ENCODE measurements around the gene TADA3. TPM values are rescaled to one million over a fixed set of nuclear protein-coding genes. Genes with fewer than 3 reads are reported as not detected.

The TADA3 gene
- total RNA-seq, 1 donor from 2014 or later: 63.4 TPM

DNA sequence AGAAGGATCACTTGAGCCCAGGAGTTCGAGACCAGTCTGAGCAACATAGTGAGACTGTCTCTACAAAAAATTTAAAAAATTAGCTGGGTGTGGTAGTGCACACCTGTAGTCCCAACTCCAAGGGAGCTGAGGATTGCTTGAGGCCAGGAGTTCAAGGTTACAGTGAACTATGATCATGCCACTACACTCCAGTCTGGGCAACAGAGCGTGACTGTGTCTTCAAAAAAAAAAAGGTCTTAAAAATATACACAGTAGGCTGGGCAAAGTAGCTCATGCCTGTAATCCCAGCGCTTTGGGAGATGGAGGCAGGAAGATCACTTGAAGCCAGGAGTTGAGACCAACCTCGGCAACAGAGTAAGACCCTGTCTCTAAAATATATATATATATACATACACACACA lies 11.4 kb downstream of the TADA3 start:
- TF ChIP-seq, protein P1, sequence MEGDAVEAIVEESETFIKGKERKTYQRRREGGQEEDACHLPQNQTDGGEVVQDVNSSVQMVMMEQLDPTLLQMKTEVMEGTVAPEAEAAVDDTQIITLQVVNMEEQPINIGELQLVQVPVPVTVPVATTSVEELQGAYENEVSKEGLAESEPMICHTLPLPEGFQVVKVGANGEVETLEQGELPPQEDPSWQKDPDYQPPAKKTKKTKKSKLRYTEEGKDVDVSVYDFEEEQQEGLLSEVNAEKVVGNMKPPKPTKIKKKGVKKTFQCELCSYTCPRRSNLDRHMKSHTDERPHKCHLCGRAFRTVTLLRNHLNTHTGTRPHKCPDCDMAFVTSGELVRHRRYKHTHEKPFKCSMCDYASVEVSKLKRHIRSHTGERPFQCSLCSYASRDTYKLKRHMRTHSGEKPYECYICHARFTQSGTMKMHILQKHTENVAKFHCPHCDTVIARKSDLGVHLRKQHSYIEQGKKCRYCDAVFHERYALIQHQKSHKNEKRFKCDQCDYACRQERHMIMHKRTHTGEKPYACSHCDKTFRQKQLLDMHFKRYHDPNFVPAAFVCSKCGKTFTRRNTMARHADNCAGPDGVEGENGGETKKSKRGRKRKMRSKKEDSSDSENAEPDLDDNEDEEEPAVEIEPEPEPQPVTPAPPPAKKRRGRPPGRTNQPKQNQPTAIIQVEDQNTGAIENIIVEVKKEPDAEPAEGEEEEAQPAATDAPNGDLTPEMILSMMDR (IDR thresholded peaks at IDR 0.05): no peak
- H3K27me3 Mint-ChIP-seq (ENCODE audit: unreplicated experiment): no peaks in the 10 kb centered on the region
- H3K4me3 Mint-ChIP-seq (ENCODE audit: unreplicated experiment): no peak overlapping the region
- no peak overlapping the region for H3K27ac Mint-ChIP-seq (ENCODE audit: unreplicated experiment)
- no peak for DNase-seq (ENCODE audit: extremely low spot score, unreplicated experiment)
- H3K9me3 Mint-ChIP-seq (ENCODE audit: unreplicated experiment): no peaks in the 10 kb centered on the region
- H3K36me3 Mint-ChIP-seq (ENCODE audit: unreplicated experiment): peaks cover 27% of the 10 kb centered on the region
- no peaks in the 10 kb centered on the region for H3K4me1 Mint-ChIP-seq (ENCODE audit: unreplicated experiment)

DNA sequence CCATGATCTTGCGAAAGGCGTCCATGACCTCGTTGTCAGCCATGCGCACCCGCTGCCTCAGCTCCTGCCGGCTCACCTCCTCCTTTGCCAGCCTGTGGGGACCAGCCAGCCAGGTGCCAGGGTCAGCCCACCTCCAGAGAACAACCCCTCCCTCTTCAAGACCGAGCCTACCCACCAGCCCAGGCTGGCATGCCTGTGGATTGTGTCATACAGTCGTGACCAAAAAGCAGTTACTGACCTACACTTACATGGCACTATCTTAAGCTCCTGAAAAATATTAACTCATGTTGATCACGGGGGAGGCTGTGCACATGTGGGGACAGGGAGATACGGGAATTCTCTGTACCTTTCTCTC lies 11.8 kb downstream of the TADA3 start:
- Mint-ChIP-seq H3K27me3 (ENCODE audit: unreplicated experiment) (no peaks in the 10 kb centered on the region), H3K36me3 (ENCODE audit: unreplicated experiment) (peaks cover 24% of the 10 kb centered on the region), H3K4me3 (ENCODE audit: unreplicated experiment) (no peak overlapping the region), H3K27ac (ENCODE audit: unreplicated experiment) (no peak overlapping the region), H3K9me3 (ENCODE audit: unreplicated experiment) (no peaks in the 10 kb centered on the region), H3K4me1 (ENCODE audit: unreplicated experiment) (no peaks in the 10 kb centered on the region)
- no peak for DNase-seq (ENCODE audit: extremely low spot score, unreplicated experiment)
- TF ChIP-seq, protein P1 (IDR thresholded peaks at IDR 0.05): no peak

DNA sequence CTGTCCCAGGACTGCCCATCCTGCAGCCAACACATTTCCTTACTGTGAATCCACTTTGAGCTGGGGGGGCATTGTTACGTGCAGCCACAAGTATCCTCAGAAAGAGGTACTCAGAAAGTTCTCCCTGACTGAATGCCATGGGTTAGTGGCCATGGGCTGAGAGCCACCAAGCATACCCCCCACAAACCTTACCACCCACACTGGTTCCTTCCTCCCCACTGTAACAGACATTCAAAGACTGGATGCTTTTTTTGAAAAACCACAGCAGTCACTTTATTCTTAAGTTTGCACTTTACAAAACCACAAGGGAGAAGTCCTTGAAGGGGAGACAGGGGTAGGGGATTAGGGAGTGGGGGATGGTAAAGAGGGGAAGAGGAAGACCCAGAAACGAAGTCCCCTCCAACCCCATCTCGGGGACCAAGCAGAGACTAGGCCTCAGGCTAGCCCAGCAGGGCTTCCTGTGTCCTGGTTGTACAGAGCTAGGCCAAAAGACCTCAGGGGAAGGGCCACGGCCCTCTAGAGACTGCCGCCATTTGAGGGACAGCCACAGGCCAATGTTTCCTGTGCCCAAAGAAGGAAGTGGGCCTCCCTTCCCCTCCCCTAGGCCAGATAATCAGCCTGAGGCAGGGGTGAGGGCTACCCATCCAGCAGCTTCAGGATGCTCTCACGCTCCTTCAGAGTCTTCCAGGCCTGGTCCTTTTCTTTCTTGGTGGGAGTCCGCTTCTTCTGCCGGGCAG lies 12.4 kb downstream of the TADA3 start:
- Mint-ChIP-seq H3K27me3 (ENCODE audit: unreplicated experiment) (no peaks in the 10 kb centered on the region), H3K4me3 (ENCODE audit: unreplicated experiment) (no peak overlapping the region), H3K9me3 (ENCODE audit: unreplicated experiment) (no peaks in the 10 kb centered on the region), H3K4me1 (ENCODE audit: unreplicated experiment) (no peaks in the 10 kb centered on the region), H3K27ac (ENCODE audit: unreplicated experiment) (no peak overlapping the region), H3K36me3 (ENCODE audit: unreplicated experiment) (peaks cover 20% of the 10 kb centered on the region)
- no peak for DNase-seq (ENCODE audit: extremely low spot score, unreplicated experiment)
- TF ChIP-seq, protein P1 (IDR thresholded peaks at IDR 0.05): no peak

DNA sequence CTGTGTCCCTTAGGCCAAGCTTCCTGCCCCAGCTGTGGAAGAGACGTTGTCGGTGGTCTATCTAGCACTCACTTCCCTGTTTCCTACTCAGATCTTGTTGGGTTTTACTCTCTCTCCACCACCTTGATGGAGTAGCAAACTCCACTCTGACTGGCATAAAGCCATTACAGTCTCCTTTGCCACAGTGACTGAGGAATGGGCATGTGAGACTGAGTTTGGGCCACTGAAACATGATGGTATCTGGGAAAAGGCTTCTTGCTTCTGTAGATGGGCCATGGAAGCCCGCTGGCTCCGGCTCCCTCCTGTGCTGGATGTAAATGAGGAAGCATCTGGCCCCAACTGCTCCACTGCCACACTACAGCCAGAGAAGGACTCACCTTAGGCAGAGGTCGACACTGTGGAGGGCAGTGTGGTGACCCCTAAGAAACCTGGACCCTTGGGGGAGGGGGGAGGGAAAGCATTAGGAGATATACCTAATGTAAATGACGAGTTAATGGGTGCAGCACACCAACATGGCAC lies 13.1 kb downstream of the TADA3 start:
- H3K36me3 Mint-ChIP-seq (ENCODE audit: unreplicated experiment): peaks cover 17% of the 10 kb centered on the region
- H3K9me3 Mint-ChIP-seq (ENCODE audit: unreplicated experiment): no peaks in the 10 kb centered on the region
- H3K4me3 Mint-ChIP-seq (ENCODE audit: unreplicated experiment): no peak overlapping the region
- H3K27me3 Mint-ChIP-seq (ENCODE audit: unreplicated experiment): no peaks in the 10 kb centered on the region
- no peak for DNase-seq (ENCODE audit: extremely low spot score, unreplicated experiment)
- H3K27ac Mint-ChIP-seq (ENCODE audit: unreplicated experiment): peak overlapping the region; percentile 25
- TF ChIP-seq, protein P1 (IDR thresholded peaks at IDR 0.05): no peak
- no peaks in the 10 kb centered on the region for H3K4me1 Mint-ChIP-seq (ENCODE audit: unreplicated experiment)

DNA sequence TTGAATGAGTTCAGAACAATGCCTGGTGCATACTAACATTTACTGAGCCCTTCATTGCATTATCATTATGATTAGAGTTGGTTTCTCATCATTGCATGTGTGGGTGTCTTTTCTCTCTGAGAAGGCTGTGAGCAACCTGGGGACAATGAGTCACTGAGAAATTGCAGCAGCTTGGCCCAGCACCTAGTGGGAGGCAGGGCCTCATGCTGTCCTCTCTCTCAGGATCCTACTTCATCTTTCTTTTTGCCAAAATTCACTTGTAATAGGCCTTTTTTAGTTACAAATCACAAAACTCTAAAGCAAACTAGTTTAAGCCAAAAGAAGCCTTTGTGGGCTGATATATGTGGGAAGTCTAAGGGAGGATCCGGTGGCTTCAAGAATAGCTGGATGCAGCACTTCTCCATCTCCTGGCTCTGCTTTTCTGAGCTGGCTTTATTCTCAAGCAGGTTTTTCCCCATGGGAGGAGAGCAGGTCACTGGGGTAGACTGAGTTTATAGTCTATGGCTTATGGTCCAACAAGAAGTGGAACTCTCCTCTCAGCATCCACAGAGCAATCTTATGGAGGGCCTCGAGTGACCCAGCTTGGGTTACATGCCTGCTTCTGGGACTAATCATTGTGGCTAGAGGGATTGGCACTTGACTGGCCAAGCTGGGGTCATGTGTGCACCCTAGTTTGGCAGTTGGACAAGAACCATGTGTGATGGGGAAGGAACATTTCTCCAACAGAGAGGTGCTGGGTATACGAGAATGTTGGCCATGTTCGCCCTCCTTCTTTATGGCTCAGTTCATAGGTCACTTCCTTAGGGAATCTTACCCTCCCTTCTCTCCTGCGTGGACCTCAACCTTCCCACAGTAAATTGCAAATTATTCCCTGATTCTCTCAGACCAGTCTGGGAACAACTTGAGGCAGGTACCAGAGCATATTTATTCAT lies 13.9 kb downstream of the TADA3 start:
- Mint-ChIP-seq H3K4me3 (ENCODE audit: unreplicated experiment) (no peak overlapping the region), H3K36me3 (ENCODE audit: unreplicated experiment) (peaks cover 14% of the 10 kb centered on the region), H3K27ac (ENCODE audit: unreplicated experiment) (peak overlapping the region; percentile 25), H3K4me1 (ENCODE audit: unreplicated experiment) (no peaks in the 10 kb centered on the region), H3K9me3 (ENCODE audit: unreplicated experiment) (no peaks in the 10 kb centered on the region), H3K27me3 (ENCODE audit: unreplicated experiment) (no peaks in the 10 kb centered on the region)
- DNase-seq (ENCODE audit: extremely low spot score, unreplicated experiment): no peak
- TF ChIP-seq, protein P1 (IDR thresholded peaks at IDR 0.05): no peak

Data from osteocyte (in vitro differentiated cells).